Measurements from ENCODE around the gene EPHB1. TPM values are rescaled to one million over a fixed set of nuclear protein-coding genes. Genes with fewer than 3 reads are reported as not detected.

The EPHB1 gene
- total RNA-seq, 4 donors from 2014 or later = 1.00 to 8.9 (median 4.5) TPM

GRCh38 chr3:135237371-135238143 is 442.5 kb downstream of the EPHB1 start:
- Histone ChIP-seq H3K27ac (no peak overlapping the region), H3K4me1 (peaks cover 0 to 4% of the 10 kb centered on the region in 2 donors), H3K9me3 (no peaks in the 10 kb centered on the region), H3K27me3 (no peaks in the 10 kb centered on the region), H3K4me3 (no peak overlapping the region), H3K36me3 (no peaks in the 10 kb centered on the region)
- ATAC-seq (no peak), DNase-seq (no peak)
- TF ChIP-seq CTCF (IDR thresholded peaks at IDR 0.05 in 4 of 5, conservative IDR thresholded peaks at IDR 0.05 in 1 of 5) = no peak
- no peak for TF ChIP-seq POLR2A (IDR thresholded peaks at IDR 0.05)
- in situ Hi-C loops (cut with MboI; ENCODE audit: low sequenced_read_pairs in 4 of 4) (no loop called here), intact Hi-C loops (cut with DNase I; ENCODE audit: low total_unique reads) (no loop called here)

- TF ChIP-seq CTCF (IDR thresholded peaks at IDR 0.05 in 4 of 5, conservative IDR thresholded peaks at IDR 0.05 in 1 of 5) (no peak), POLR2A (IDR thresholded peaks at IDR 0.05) (no peak)
- Histone ChIP-seq H3K36me3 (no peaks in the 10 kb centered on the region), H3K27me3 (no peaks in the 10 kb centered on the region), H3K9me3 (no peaks in the 10 kb centered on the region), H3K4me1 (peaks cover 0 to 4% of the 10 kb centered on the region in 2 donors), H3K4me3 (no peak overlapping the region), H3K27ac (no peak overlapping the region)
- DNase-seq (no peak), ATAC-seq (no peak)
- in situ Hi-C loops (cut with MboI; ENCODE audit: low sequenced_read_pairs in 4 of 4) = no loop called here
- intact Hi-C loops (cut with DNase I; ENCODE audit: low total_unique reads) = no loop called here
Observed at GRCh38 chr3:135238236-135238830, 443.3 kb downstream of the EPHB1 start.

GRCh38 chr3:135238871-135239614 is 444.0 kb downstream of the EPHB1 start:
- Histone ChIP-seq H3K27ac (no peak overlapping the region), H3K4me3 (no peak overlapping the region), H3K4me1 (peaks cover 0 to 4% of the 10 kb centered on the region in 2 donors), H3K9me3 (no peaks in the 10 kb centered on the region), H3K36me3 (no peaks in the 10 kb centered on the region), H3K27me3 (no peaks in the 10 kb centered on the region)
- DNase-seq (no peak), ATAC-seq (no peak)
- TF ChIP-seq POLR2A (IDR thresholded peaks at IDR 0.05) (no peak), CTCF (IDR thresholded peaks at IDR 0.05 in 4 of 5, conservative IDR thresholded peaks at IDR 0.05 in 1 of 5) (no peak)
- in situ Hi-C loops (cut with MboI; ENCODE audit: low sequenced_read_pairs in 4 of 4) = no loop called here
- intact Hi-C loops (cut with DNase I; ENCODE audit: low total_unique reads) = no loop called here

GRCh38 chr3:135239615-135239884 is 444.5 kb downstream of the EPHB1 start:
- Histone ChIP-seq H3K4me1 (peaks cover 0 to 4% of the 10 kb centered on the region in 2 donors), H3K27me3 (no peaks in the 10 kb centered on the region), H3K4me3 (no peak overlapping the region), H3K9me3 (no peaks in the 10 kb centered on the region), H3K36me3 (no peaks in the 10 kb centered on the region), H3K27ac (no peak overlapping the region)
- TF ChIP-seq POLR2A (IDR thresholded peaks at IDR 0.05) (no peak), CTCF (IDR thresholded peaks at IDR 0.05 in 4 of 5, conservative IDR thresholded peaks at IDR 0.05 in 1 of 5) (no peak)
- DNase-seq = no peak
- ATAC-seq = no peak
- intact Hi-C loops (cut with DNase I; ENCODE audit: low total_unique reads) (no loop called here), in situ Hi-C loops (cut with MboI; ENCODE audit: low sequenced_read_pairs in 4 of 4) (no loop called here)
